Activated T-cell treated with anti-CD3 and anti-CD28 coated beads, Interleukin-2, amount 50 U/mL, for 24 hours (primary cell): ENCODE measurements around the gene SETD3.

ENCODE experiments used
- DNase-seq: peaks from one replicate; pipeline ENCODE4 v3.0.0-alpha.2; 2020
- H3K27ac Mint-ChIP-seq: 2 replicates; pipeline ENCODE4 v1.8.0; 2020; ENCODE audit warnings: mild to moderate bottlenecking, mixed read lengths
- H3K27me3 Mint-ChIP-seq: 2 replicates; pipeline ENCODE4 v1.8.0; 2020; ENCODE audit warnings: mixed read lengths
- H3K36me3 Mint-ChIP-seq: 2 replicates; pipeline ENCODE4 v1.8.0; 2020; ENCODE audit warnings: low read depth, mixed read lengths
- H3K4me1 Mint-ChIP-seq: 2 replicates; pipeline ENCODE4 v1.8.0; 2020; ENCODE audit warnings: low read depth, mixed read lengths
- H3K4me3 Mint-ChIP-seq: 2 replicates; pipeline ENCODE4 v1.8.0; 2020; ENCODE audit warnings: mild to moderate bottlenecking, moderate library complexity, mixed read lengths
- H3K9me3 Mint-ChIP-seq: 2 replicates; pipeline ENCODE4 v1.8.0; 2020; ENCODE audit warnings: mixed read lengths

Gene SETD3

GRCh38 chr14:99479906-99480869 is at the start of gene SETD3:
TSS of gene SETD3 (minus strand) at chr14:99480859. CDS start at chr14:99465805, 15,054 bp downstream.
- peaks cover 65% of the 10 kb centered on the region for H3K4me1 Mint-ChIP-seq
- no peaks in the 10 kb centered on the region for H3K27me3 Mint-ChIP-seq
- H3K9me3 Mint-ChIP-seq, result no peaks in the 10 kb centered on the region
- H3K36me3 Mint-ChIP-seq, result peaks cover 18% of the 10 kb centered on the region
- H3K4me3 Mint-ChIP-seq, result peak within 1 kb of the TSS; percentile 98
- peak; percentile 65 for DNase-seq
- peak within 1 kb of the TSS; percentile 99 for H3K27ac Mint-ChIP-seq

GRCh38 chr14:99529899-99530298 is 49.2 kb upstream of the SETD3 start:
- Mint-ChIP-seq H3K36me3 (no peaks in the 10 kb centered on the region), H3K4me3 (no peak overlapping the region), H3K9me3 (no peaks in the 10 kb centered on the region), H3K27me3 (no peaks in the 10 kb centered on the region), H3K27ac (no peak overlapping the region), H3K4me1 (peaks cover 6% of the 10 kb centered on the region)
- no peak for DNase-seq

- DNase-seq, result no peak
- Mint-ChIP-seq H3K9me3 (no peaks in the 10 kb centered on the region), H3K4me1 (peaks cover 8% of the 10 kb centered on the region), H3K36me3 (no peaks in the 10 kb centered on the region), H3K4me3 (no peak overlapping the region), H3K27me3 (no peaks in the 10 kb centered on the region), H3K27ac (no peak overlapping the region)
These were observed 46.9 kb upstream of the SETD3 start for GRCh38 chr14:99527427-99528076.

- Mint-ChIP-seq H3K4me3 (no peak overlapping the region), H3K27me3 (no peaks in the 10 kb centered on the region), H3K36me3 (no peaks in the 10 kb centered on the region), H3K27ac (no peak overlapping the region), H3K4me1 (peaks cover 8% of the 10 kb centered on the region), H3K9me3 (no peaks in the 10 kb centered on the region)
- DNase-seq, result no peak
These were observed 46.4 kb upstream of the SETD3 start for GRCh38 chr14:99527026-99527425.

GRCh38 chr14:99525699-99526080 is 45.0 kb upstream of the SETD3 start:
- no peak overlapping the region for H3K27ac Mint-ChIP-seq

GRCh38 chr14:99524804-99525698 is 44.4 kb upstream of the SETD3 start:
- DNase-seq, result no peak
- H3K36me3 Mint-ChIP-seq, result no peaks in the 10 kb centered on the region
- peak overlapping the region; percentile 59 for H3K27ac Mint-ChIP-seq
- H3K27me3 Mint-ChIP-seq, result no peaks in the 10 kb centered on the region
- no peaks in the 10 kb centered on the region for H3K9me3 Mint-ChIP-seq
- H3K4me3 Mint-ChIP-seq, result no peak overlapping the region
- H3K4me1 Mint-ChIP-seq, result peaks cover 8% of the 10 kb centered on the region

More at GRCh38 chr14:99525699-99526080, 45.0 kb upstream of the SETD3 start:
- Mint-ChIP-seq H3K27me3 (no peaks in the 10 kb centered on the region), H3K9me3 (no peaks in the 10 kb centered on the region), H3K36me3 (no peaks in the 10 kb centered on the region), H3K4me1 (peaks cover 8% of the 10 kb centered on the region), H3K4me3 (no peak overlapping the region)
- no peak for DNase-seq

GRCh38 chr14:99524091-99524661 is 43.5 kb upstream of the SETD3 start:
- Mint-ChIP-seq H3K27me3 (no peaks in the 10 kb centered on the region), H3K9me3 (no peaks in the 10 kb centered on the region)

GRCh38 chr14:99523704-99524055 is 43.0 kb upstream of the SETD3 start:
- H3K27ac Mint-ChIP-seq, result no peak overlapping the region
- peaks cover 8% of the 10 kb centered on the region for H3K4me1 Mint-ChIP-seq
- no peak for DNase-seq
- no peaks in the 10 kb centered on the region for H3K36me3 Mint-ChIP-seq
- H3K4me3 Mint-ChIP-seq, result no peak overlapping the region
- no peaks in the 10 kb centered on the region for H3K9me3 Mint-ChIP-seq
- no peaks in the 10 kb centered on the region for H3K27me3 Mint-ChIP-seq

More at GRCh38 chr14:99524091-99524661, 43.5 kb upstream of the SETD3 start:
- DNase-seq, result no peak
- no peak overlapping the region for H3K4me3 Mint-ChIP-seq
- no peak overlapping the region for H3K27ac Mint-ChIP-seq
- peaks cover 8% of the 10 kb centered on the region for H3K4me1 Mint-ChIP-seq
- no peaks in the 10 kb centered on the region for H3K36me3 Mint-ChIP-seq

- H3K4me3 Mint-ChIP-seq, result no peak overlapping the region
- H3K4me1 Mint-ChIP-seq, result peaks cover 8% of the 10 kb centered on the region
- H3K36me3 Mint-ChIP-seq, result no peaks in the 10 kb centered on the region
- DNase-seq, result no peak
- no peaks in the 10 kb centered on the region for H3K9me3 Mint-ChIP-seq
- H3K27ac Mint-ChIP-seq, result no peak overlapping the region
- H3K27me3 Mint-ChIP-seq, result no peaks in the 10 kb centered on the region
These were observed 42.5 kb upstream of the SETD3 start for GRCh38 chr14:99522934-99523703.

GRCh38 chr14:99522457-99522891 is 41.8 kb upstream of the SETD3 start:
- Mint-ChIP-seq H3K9me3 (no peaks in the 10 kb centered on the region), H3K36me3 (no peaks in the 10 kb centered on the region), H3K4me3 (no peak overlapping the region), H3K27ac (no peak overlapping the region), H3K4me1 (peaks cover 8% of the 10 kb centered on the region), H3K27me3 (no peaks in the 10 kb centered on the region)
- DNase-seq, result no peak

- no peak for DNase-seq
- H3K27me3 Mint-ChIP-seq, result no peaks in the 10 kb centered on the region
- H3K4me1 Mint-ChIP-seq, result peaks cover 8% of the 10 kb centered on the region
- no peaks in the 10 kb centered on the region for H3K36me3 Mint-ChIP-seq
- no peaks in the 10 kb centered on the region for H3K9me3 Mint-ChIP-seq
- H3K4me3 Mint-ChIP-seq, result no peak overlapping the region
- H3K27ac Mint-ChIP-seq, result no peak overlapping the region
These were observed 41.4 kb upstream of the SETD3 start for GRCh38 chr14:99522025-99522401.

- H3K4me1 Mint-ChIP-seq, result peaks cover 8% of the 10 kb centered on the region
- no peaks in the 10 kb centered on the region for H3K36me3 Mint-ChIP-seq
- peak overlapping the region; percentile 55 for H3K27ac Mint-ChIP-seq
- H3K27me3 Mint-ChIP-seq, result no peaks in the 10 kb centered on the region
- DNase-seq, result no peak
- H3K4me3 Mint-ChIP-seq, result no peak overlapping the region
- no peaks in the 10 kb centered on the region for H3K9me3 Mint-ChIP-seq
These were observed 40.7 kb upstream of the SETD3 start for GRCh38 chr14:99521176-99522024.

- Mint-ChIP-seq H3K4me1 (peaks cover 8% of the 10 kb centered on the region), H3K27ac (peak overlapping the region; percentile 55), H3K9me3 (no peaks in the 10 kb centered on the region), H3K36me3 (no peaks in the 10 kb centered on the region), H3K27me3 (no peaks in the 10 kb centered on the region), H3K4me3 (no peak overlapping the region)
- DNase-seq, result no peak
These were observed 40.0 kb upstream of the SETD3 start for GRCh38 chr14:99520571-99521081.
